GM12878 (cell line): Measurements from ENCODE around the gene REPIN1. TPM values are rescaled to one million over a fixed set of nuclear protein-coding genes. Genes with fewer than 3 reads are reported as not detected.
A peak's percentile ranks its signal among the peaks of the same experiment; 100 is the strongest.

Experiments
- BCL11A ChIP-seq: IDR thresholded peaks from 2 replicates; pipeline ENCODE4 v1.6.1; 2011; ENCODE audit warnings: low read depth, low read length
- BCL3 ChIP-seq: IDR thresholded peaks from 2 replicates; pipeline ENCODE4 v1.6.1; 2011; ENCODE audit warnings: borderline replicate concordance, low read depth, mild to moderate bottlenecking, moderate library complexity, low read length; ENCODE audit not compliant: insufficient read depth, poor library complexity, severe bottlenecking
- CHD4 ChIP-seq: fragments of 200-600 bp; sonication (generic); IDR thresholded peaks from 2 replicates; pipeline ENCODE4 v1.6.1; 2016; ENCODE audit warnings: mild to moderate bottlenecking
- HDAC6 ChIP-seq: fragments of 200-600 bp; sonication (generic); IDR thresholded peaks from one replicate; pipeline ENCODE4 v1.8.0; 2017; ENCODE audit warnings: antibody characterized with exemption; ENCODE audit not compliant: unreplicated experiment
- HSF1 ChIP-seq: fragments of 150-350 bp; IDR thresholded peaks from 2 replicates; pipeline ENCODE4 v1.6.1; 2014; ENCODE audit warnings: mild to moderate bottlenecking, low read depth, low read length
- IKZF1 ChIP-seq: fragments of 450-650 bp; conservative IDR thresholded peaks from 2 replicates; pipeline ENCODE4 v1.6.1; 2017; ENCODE audit warnings: antibody characterized with exemption, mild to moderate bottlenecking
- IKZF2 ChIP-seq, 2 experiments: fragments of 450-650 bp; IDR thresholded peaks; 2 replicates each; pipeline ENCODE4 v1.6.1; 2017; ENCODE audit warnings: mild to moderate bottlenecking in 2 of 2, moderate library complexity in 2 of 2
- IRF4 ChIP-seq: IDR thresholded peaks from 2 replicates; pipeline ENCODE4 v1.6.1; 2011; ENCODE audit warnings: low read depth, low read length
- MYB ChIP-seq: fragments of 150-350 bp; IDR thresholded peaks from 2 replicates; pipeline ENCODE4 v1.6.1; 2014; ENCODE audit warnings: mild to moderate bottlenecking, low read depth, low read length, borderline replicate concordance
- MYC ChIP-seq: IDR thresholded peaks from 2 replicates; pipeline ENCODE4 v1.6.1; 2011; ENCODE audit warnings: mild to moderate bottlenecking, low read length, moderate library complexity, inconsistent platforms; ENCODE audit not compliant: insufficient read depth, insufficient replicate concordance, insufficient read length, severe bottlenecking
- PKNOX1 ChIP-seq: fragments of 450-650 bp; IDR thresholded peaks from 2 replicates; pipeline ENCODE4 v1.6.1; 2016; ENCODE audit warnings: mild to moderate bottlenecking
- SMAD1 ChIP-seq: fragments of 450-650 bp; IDR thresholded peaks from 2 replicates; pipeline ENCODE4 v1.6.1; 2018; ENCODE audit warnings: mild to moderate bottlenecking, low read depth; ENCODE audit not compliant: partially characterized antibody
- TBL1XR1 ChIP-seq: IDR thresholded peaks from 2 replicates; pipeline ENCODE4 v1.6.1; 2012; ENCODE audit warnings: low read depth, low read length, improper control_type of control experiment
- ZNF217 ChIP-seq: fragments of 450-650 bp; IDR thresholded peaks from 2 replicates; pipeline ENCODE4 v1.6.1; 2017; ENCODE audit warnings: antibody characterized with exemption, mild to moderate bottlenecking
- ZNF274 ChIP-seq: IDR thresholded peaks from one replicate; pipeline ENCODE4 v1.8.0; 2011; ENCODE audit not compliant: insufficient read length, insufficient read depth
- ZZZ3 ChIP-seq: IDR thresholded peaks from 2 replicates; pipeline ENCODE4 v1.6.1; 2011; ENCODE audit warnings: low read depth; ENCODE audit not compliant: control insufficient read depth, insufficient read length
- polyA plus RNA-seq, 11 experiments: library from polyadenylated mRNA; depleted of rRNA in 4 of 11; unstranded in 6 of 11; stranded (reverse) in 5 of 11; fragments of >200 nt; fragmentation: Nextera tagmentation in 4 of 11; fragmentation: Illumina TruSeq in 1 of 11; extraction: Ambion mirVana in 4 of 11; extraction: Trizol in 1 of 11; gene quantifications; 1 replicate in 1 of 11; 2 replicates in 10 of 11; pipeline versions ENCODE4 v1.2.1 to v1.2.3, GENCODE V29; 2011 to 2016; ENCODE audit warnings: inconsistent platforms in 2 of 11, missing spikeins in 2 of 11, low read depth in 1 of 11
- total RNA-seq, 4 experiments: library from RNA; depleted of rRNA in 3 of 4; stranded (reverse); fragments of >200 nt in 3 of 4; fragmentation: Illumina TruSeq in 1 of 4; extraction: Trizol in 1 of 4; gene quantifications; 2 replicates each; pipeline versions ENCODE4 v1.2.1 to v1.2.3, GENCODE V29; 2013 to 2021
- TF ChIP-seq, protein P1 (sequence below): fragments of 450-650 bp; formaldehyde crosslinking; IDR thresholded peaks from 2 replicates; pipeline ENCODE4 v1.4.0; 2020; ENCODE audit warnings: mild to moderate bottlenecking, moderate library complexity

REPIN1 gene
- total and polyA plus RNA-seq, 10 of the 15 experiments (the other 5 are each of a cell fraction or from before 2014, with no cell fraction given), result 5.1 to 172 (median 76.9) TPM

- TF ChIP-seq ZNF274 (no peak), HSF1 (no peak), ZZZ3 (no peak), BCL11A (no peak), CHD4 (no peak), PKNOX1 (peak; percentile 89), IKZF2 (IDR thresholded peaks at IDR 0.05) (peak; percentile 9 to 16; a peak in 2 of 4 replicates), IRF4 (no peak), HDAC6 (no peak), MYB (no peak), ZNF217 (no peak), MYC (no peak), BCL3 (no peak), IKZF1 (peak; percentile 55; the same call in 1 of the 2 replicates), SMAD1 (no peak), TBL1XR1 (peak; percentile 52; the same call in 1 of the 2 replicates)
- TF ChIP-seq, protein P1, sequence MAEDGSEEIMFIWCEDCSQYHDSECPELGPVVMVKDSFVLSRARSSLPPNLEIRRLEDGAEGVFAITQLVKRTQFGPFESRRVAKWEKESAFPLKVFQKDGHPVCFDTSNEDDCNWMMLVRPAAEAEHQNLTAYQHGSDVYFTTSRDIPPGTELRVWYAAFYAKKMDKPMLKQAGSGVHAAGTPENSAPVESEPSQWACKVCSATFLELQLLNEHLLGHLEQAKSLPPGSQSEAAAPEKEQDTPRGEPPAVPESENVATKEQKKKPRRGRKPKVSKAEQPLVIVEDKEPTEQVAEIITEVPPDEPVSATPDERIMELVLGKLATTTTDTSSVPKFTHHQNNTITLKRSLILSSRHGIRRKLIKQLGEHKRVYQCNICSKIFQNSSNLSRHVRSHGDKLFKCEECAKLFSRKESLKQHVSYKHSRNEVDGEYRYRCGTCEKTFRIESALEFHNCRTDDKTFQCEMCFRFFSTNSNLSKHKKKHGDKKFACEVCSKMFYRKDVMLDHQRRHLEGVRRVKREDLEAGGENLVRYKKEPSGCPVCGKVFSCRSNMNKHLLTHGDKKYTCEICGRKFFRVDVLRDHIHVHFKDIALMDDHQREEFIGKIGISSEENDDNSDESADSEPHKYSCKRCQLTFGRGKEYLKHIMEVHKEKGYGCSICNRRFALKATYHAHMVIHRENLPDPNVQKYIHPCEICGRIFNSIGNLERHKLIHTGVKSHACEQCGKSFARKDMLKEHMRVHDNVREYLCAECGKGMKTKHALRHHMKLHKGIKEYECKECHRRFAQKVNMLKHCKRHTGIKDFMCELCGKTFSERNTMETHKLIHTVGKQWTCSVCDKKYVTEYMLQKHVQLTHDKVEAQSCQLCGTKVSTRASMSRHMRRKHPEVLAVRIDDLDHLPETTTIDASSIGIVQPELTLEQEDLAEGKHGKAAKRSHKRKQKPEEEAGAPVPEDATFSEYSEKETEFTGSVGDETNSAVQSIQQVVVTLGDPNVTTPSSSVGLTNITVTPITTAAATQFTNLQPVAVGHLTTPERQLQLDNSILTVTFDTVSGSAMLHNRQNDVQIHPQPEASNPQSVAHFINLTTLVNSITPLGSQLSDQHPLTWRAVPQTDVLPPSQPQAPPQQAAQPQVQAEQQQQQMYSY (CRISPR knock-in tag), result no peak
These were observed 7.3 kb downstream of the REPIN1 start (continued) for GRCh38 chr7:150375662-150376521.
